NCI-H1930 (cell line): ENCODE data around the gene NXNL1.

ENCODE experiments used
- DNase-seq, 2 experiments: peaks; one replicate each; lab custom pipeline; 2025; lab: John Stamatoyannopoulos, UW

The NXNL1 gene

GRCh38 chr19:17419621-17420474, 40.9 kb downstream of the NXNL1 start, which contains the start of gene MVB12A:
MVB12A (plus strand) TSS chr19:17420047; CDS start chr19:17420136, 89 bp downstream.
- DNase-seq: peak; percentile 91 to 95

GRCh38 chr19:17419154-17419620, 41.5 kb downstream of the NXNL1 start:
- DNase-seq: no peak

DNA sequence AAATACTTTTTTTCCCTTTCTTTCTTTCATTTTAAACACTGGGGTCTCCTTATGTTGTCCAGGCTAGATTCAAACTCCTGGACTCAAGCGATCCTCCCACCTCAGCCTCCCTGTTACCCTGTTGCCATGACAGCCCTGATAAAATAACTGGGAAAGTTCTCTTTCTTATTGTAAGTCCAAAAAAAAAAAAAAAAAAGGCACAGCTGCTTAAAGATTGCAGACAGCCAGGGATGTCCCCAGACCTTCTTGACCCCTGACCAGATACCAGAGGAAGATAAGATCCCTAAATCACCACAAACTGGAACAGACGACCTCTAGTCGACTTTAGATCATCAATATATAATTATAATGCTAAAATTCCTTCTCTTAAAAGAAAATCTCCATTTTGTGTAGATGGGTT, 42.0 kb downstream of the NXNL1 start:
- no peak for DNase-seq

DNA sequence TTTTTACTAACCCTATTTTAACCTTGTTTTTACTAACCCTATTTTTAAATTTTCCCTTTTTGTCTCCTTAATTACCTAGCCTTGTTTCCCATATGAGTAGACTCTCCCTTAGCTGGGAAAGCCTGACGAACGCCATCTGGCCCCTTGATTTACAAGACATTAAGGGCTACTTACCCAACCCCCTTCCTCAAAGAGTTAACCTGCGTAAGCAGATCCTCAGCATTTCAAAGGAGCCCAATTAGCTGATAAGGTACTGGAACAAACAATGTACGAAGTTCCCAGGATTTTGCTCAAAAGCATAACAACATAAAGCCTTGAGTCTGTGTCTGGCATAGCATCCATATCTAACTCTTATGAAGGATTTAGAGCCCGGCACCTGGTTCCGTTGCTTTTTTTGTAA, 45.6 kb downstream of the NXNL1 start:
- no peak for DNase-seq

DNA sequence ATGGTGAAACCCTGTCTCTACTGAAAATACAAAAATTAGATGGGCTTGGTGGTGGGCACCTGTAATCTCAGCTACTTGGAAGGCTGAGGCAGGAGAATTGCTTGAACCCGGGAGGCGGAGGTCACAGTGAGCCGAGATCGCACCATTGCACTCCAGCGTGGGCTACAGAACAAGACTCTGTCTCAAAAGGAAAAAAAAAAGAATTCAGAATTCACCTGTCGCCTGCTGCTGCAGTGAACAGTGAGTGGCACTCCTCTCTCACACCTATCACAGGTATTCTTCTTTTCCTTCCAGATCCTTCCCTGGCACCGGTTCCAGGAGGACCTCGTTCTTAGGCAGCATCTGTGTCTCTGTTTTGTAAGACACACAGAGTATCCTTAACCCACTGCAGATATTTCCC, 46.6 kb downstream of the NXNL1 start:
- DNase-seq: no peak

GRCh38 chr19:17411801-17412200, 48.9 kb downstream of the NXNL1 start:
- DNase-seq: no peak

- DNase-seq: no peak
Observed at GRCh38 chr19:17409990-17410389, 50.7 kb downstream of the NXNL1 start.

GRCh38 chr19:17406887-17407196, 53.9 kb downstream of the NXNL1 start:
- DNase-seq: no peak

GRCh38 chr19:17406046-17406886, 54.5 kb downstream of the NXNL1 start:
- DNase-seq: no peak
